Measurements from ENCODE around the gene CD96.

- no peak for TF ChIP-seq CTCF (conservative IDR thresholded peaks at IDR 0.05 in 1 of 2, IDR thresholded peaks at IDR 0.05 in 1 of 2; ENCODE audit: extremely low read depth in 1 of 2, insufficient read depth in 1 of 2, low read depth in 1 of 2, low read length in 2 of 2)
- no peak for TF ChIP-seq EZH2 (IDR thresholded peaks at IDR 0.05; ENCODE audit: borderline replicate concordance, low read length)
Observed at GRCh38 chr3:111610189-111610588, 68.2 kb downstream of the CD96 start.
